Calu3 (cell line): ENCODE data around the gene PTGR1. TPM values are rescaled to one million over a fixed set of nuclear protein-coding genes. Genes with fewer than 3 reads are reported as not detected.

ENCODE experiments used
- BruUV-seq: library from RNA; stranded (reverse); fragments of 400-500 nt; replicated peaks from 2 replicates; lab custom pipeline; 2021; lab: Mats Ljungman, UMichigan
- CTCF ChIA-PET: fragments of 300-600 bp; sonication (Branson Sonifier 250); formaldehyde crosslinking; loops from one replicate; lab custom pipeline; 2022; ENCODE audit warnings: antibody characterized with exemption; lab: Charles Lee
- DNase-seq: peaks from one replicate; pipeline ENCODE4 v3.0.0; 2022
- H3K27ac Mint-ChIP-seq: one replicate; pipeline ENCODE4 v1.8.0; 2022; ENCODE audit warnings: mixed read lengths; ENCODE audit not compliant: unreplicated experiment
- H3K27me3 Mint-ChIP-seq: one replicate; pipeline ENCODE4 v1.8.0; 2022; ENCODE audit warnings: mixed read lengths; ENCODE audit not compliant: unreplicated experiment
- H3K36me3 Mint-ChIP-seq: one replicate; pipeline ENCODE4 v1.8.0; 2022; ENCODE audit warnings: mild to moderate bottlenecking, moderate library complexity, mixed read lengths; ENCODE audit not compliant: insufficient read depth, unreplicated experiment
- H3K4me1 Mint-ChIP-seq: one replicate; pipeline ENCODE4 v1.8.0; 2022; ENCODE audit warnings: mild to moderate bottlenecking, low read depth, mixed read lengths; ENCODE audit not compliant: unreplicated experiment
- H3K4me3 Mint-ChIP-seq: one replicate; pipeline ENCODE4 v1.8.0; 2022; ENCODE audit warnings: mild to moderate bottlenecking, low read depth, moderate library complexity, mixed read lengths; ENCODE audit not compliant: unreplicated experiment
- H3K9me3 Mint-ChIP-seq: one replicate; pipeline ENCODE4 v1.8.0; 2022; ENCODE audit warnings: low read depth, mixed read lengths; ENCODE audit not compliant: unreplicated experiment
- CTCF ChIP-seq: fragments of 200-600 bp; IDR thresholded peaks from one replicate; pipeline ENCODE4 v1.8.0; 2022; ENCODE audit warnings: antibody characterized with exemption; ENCODE audit not compliant: unreplicated experiment
- intact Hi-C: fragments of 100-400 bp; cut with micrococcal nuclease; formaldehyde crosslinking; loops from one replicate; pipeline ENCODE4 v1.10.0; 2022; ENCODE audit not compliant: unreplicated experiment
- total RNA-seq: library from RNA; stranded (reverse); gene quantifications from 2 replicates; pipeline ENCODE4 v1.2.3, GENCODE V29; 2022

Gene PTGR1
- total RNA-seq, 1 experiment from 2014 or later, result 24.2 TPM

- no peak for TF ChIP-seq CTCF
- Mint-ChIP-seq H3K36me3 (peaks cover 20% of the 10 kb centered on the region), H3K4me3 (peak overlapping the region; percentile 97), H3K27ac (peak overlapping the region; percentile 91), H3K4me1 (peaks cover 20% of the 10 kb centered on the region), H3K27me3 (no peaks in the 10 kb centered on the region), H3K9me3 (no peaks in the 10 kb centered on the region)
- intact Hi-C loops, result loop anchor here (10.0 kb wide), 1 partner anchor 94 kb away; no protein-coding TSS in a partner anchor
- no TSS peak for BruUV-seq
- CTCF ChIA-PET, result interaction anchor here (0.8 kb wide), 1 partner anchor 9 kb away, joined by 3 read pairs; no protein-coding TSS in a partner anchor
- no peak for DNase-seq
Observed at GRCh38 chr9:111630964-111631213, 31.4 kb upstream of the PTGR1 start.

GRCh38 chr9:111630182-111630963 is 30.9 kb upstream of the PTGR1 start:
- intact Hi-C loops, result loop anchor here (10.0 kb wide), 1 partner anchor 94 kb away; no protein-coding TSS in a partner anchor
- Mint-ChIP-seq H3K9me3 (no peaks in the 10 kb centered on the region), H3K27me3 (no peaks in the 10 kb centered on the region), H3K4me1 (peaks cover 20% of the 10 kb centered on the region), H3K27ac (peak overlapping the region; percentile 91), H3K4me3 (peak overlapping the region; percentile 97), H3K36me3 (peaks cover 20% of the 10 kb centered on the region)
- TF ChIP-seq CTCF, result no peak
- no peak for DNase-seq
- CTCF ChIA-PET, result no interaction called here
- no TSS peak for BruUV-seq

GRCh38 chr9:111628411-111628810 is 29.0 kb upstream of the PTGR1 start:
- CTCF ChIA-PET, result no interaction called here
- intact Hi-C loops, result no loop called here
- no peaks in the 10 kb centered on the region for H3K9me3 Mint-ChIP-seq

GRCh38 chr9:111627260-111627963 is 28.0 kb upstream of the PTGR1 start:
- Mint-ChIP-seq H3K27me3 (no peaks in the 10 kb centered on the region), H3K36me3 (peaks cover 20% of the 10 kb centered on the region), H3K4me3 (no peak overlapping the region), H3K4me1 (no peaks in the 10 kb centered on the region), H3K9me3 (no peaks in the 10 kb centered on the region), H3K27ac (no peak overlapping the region)
- intact Hi-C loops, result no loop called here
- no TSS peak for BruUV-seq
- no peak for DNase-seq
- CTCF ChIA-PET, result no interaction called here
- no peak for TF ChIP-seq CTCF

More at GRCh38 chr9:111628411-111628810, 29.0 kb upstream of the PTGR1 start:
- Mint-ChIP-seq H3K4me1 (peaks cover 8% of the 10 kb centered on the region), H3K4me3 (no peak overlapping the region), H3K27ac (no peak overlapping the region), H3K36me3 (peaks cover 20% of the 10 kb centered on the region), H3K27me3 (no peaks in the 10 kb centered on the region)
- no peak for DNase-seq
- TF ChIP-seq CTCF, result no peak
- no TSS peak for BruUV-seq
